BJ (cell line): ENCODE measurements around the gene SLC8A2. TPM values are rescaled to one million over a fixed set of nuclear protein-coding genes. Genes with fewer than 3 reads are reported as not detected.

ENCODE experiments used
- CTCF ChIA-PET: fragments of 350-600 bp; formaldehyde crosslinking; extraction: SDS; loops from one replicate; lab custom pipeline; 2021; ENCODE audit warnings: antibody characterized with exemption, inconsistent platforms; lab: Yijun Ruan, JAX
- POLR2A ChIA-PET: fragments of 300-600 bp; sonication (Branson Sonifier 250); formaldehyde crosslinking; extraction: SDS; loops from one replicate; lab custom pipeline; 2021; ENCODE audit warnings: antibody characterized with exemption; lab: Charles Lee
- DNase-seq: peaks from one replicate; pipeline ENCODE4 v3.0.0-alpha.2; 2011; ENCODE audit warnings: low read depth
- H3K27me3 ChIP-seq: 2 replicates; pipeline ENCODE4 v1.6.0; 2011; ENCODE audit warnings: low read length; ENCODE audit not compliant: control insufficient read depth, insufficient read depth
- H3K36me3 ChIP-seq: 2 replicates; pipeline ENCODE4 v1.5.1; 2011; ENCODE audit warnings: low read length; ENCODE audit not compliant: control insufficient read depth, insufficient read depth
- H3K4me3 ChIP-seq: 2 replicates; pipeline ENCODE4 v1.5.1; 2011; ENCODE audit warnings: low read depth, mild to moderate bottlenecking, control low read depth, low read length
- CTCF ChIP-seq: IDR thresholded peaks from 2 replicates; pipeline ENCODE4 v1.5.1; 2011; ENCODE audit warnings: low read depth, mild to moderate bottlenecking, control low read depth, inconsistent platforms, low read length, moderate library complexity; ENCODE audit not compliant: insufficient read depth
- polyA plus RNA-seq: library from polyadenylated mRNA; depleted of rRNA; stranded (reverse); fragments of >200 nt; gene quantifications from 2 replicates; pipeline ENCODE4 v1.2.3, GENCODE V29; 2011

The SLC8A2 gene
- polyA plus RNA-seq, 1 experiment = 0.02 TPM

DNA sequence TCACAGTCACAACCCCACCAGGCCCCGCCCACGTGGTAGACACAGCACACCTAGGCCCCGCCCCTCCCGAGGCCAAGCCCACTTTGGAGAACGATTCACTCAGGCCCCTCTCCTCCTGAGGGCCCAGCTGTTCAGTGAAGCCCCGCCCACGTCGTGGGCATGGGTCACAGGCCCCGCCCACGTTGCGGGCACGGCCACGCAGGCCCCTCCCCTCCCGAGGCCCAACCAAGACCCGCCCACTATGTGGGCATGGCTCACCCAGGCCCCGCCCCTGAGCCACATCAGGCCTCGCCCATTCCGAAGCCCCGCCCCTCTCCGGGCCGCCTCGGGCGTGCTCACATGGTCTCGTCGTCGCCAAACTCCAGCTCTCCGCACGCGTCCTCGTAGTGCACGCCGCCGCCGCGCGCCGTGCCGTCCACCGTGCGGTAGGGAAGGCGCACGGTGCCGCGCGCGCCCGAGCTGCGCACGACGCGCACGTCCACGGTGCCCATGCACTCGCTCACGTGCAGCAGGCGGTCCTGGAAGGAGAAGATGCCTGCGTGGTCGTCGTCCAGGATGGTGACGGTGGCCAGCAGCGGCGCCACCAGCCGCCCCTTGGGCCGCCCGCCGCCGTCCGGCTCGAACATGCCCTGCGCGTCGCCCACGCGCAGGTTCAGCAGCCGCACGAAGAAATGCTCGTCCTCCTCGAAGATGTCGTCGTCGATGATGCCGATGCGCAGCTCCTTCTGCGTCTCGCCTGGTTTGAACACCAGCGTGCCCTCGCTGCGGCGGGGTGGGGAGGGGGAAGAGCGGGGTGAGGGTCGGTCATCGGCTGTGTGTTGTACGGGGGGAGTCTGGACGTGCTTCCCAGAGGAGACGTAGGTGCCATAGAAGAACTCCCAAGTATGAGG lies 24.0 kb downstream of the SLC8A2 start:
- Histone ChIP-seq H3K36me3 (no peaks in the 10 kb centered on the region), H3K4me3 (no peak overlapping the region; the same call in 1 of the 2 replicates), H3K27me3 (peaks cover 48% of the 10 kb centered on the region)
- no peak for TF ChIP-seq CTCF
- DNase-seq = no peak
- POLR2A ChIA-PET = no interaction called here
- CTCF ChIA-PET = interaction anchor here (0.9 to 2.1 kb wide), 8 partner anchors 10 to 295 kb away, joined by 3 to 7 read pairs (median 3); partner anchors contain the start of gene KPTN

DNA sequence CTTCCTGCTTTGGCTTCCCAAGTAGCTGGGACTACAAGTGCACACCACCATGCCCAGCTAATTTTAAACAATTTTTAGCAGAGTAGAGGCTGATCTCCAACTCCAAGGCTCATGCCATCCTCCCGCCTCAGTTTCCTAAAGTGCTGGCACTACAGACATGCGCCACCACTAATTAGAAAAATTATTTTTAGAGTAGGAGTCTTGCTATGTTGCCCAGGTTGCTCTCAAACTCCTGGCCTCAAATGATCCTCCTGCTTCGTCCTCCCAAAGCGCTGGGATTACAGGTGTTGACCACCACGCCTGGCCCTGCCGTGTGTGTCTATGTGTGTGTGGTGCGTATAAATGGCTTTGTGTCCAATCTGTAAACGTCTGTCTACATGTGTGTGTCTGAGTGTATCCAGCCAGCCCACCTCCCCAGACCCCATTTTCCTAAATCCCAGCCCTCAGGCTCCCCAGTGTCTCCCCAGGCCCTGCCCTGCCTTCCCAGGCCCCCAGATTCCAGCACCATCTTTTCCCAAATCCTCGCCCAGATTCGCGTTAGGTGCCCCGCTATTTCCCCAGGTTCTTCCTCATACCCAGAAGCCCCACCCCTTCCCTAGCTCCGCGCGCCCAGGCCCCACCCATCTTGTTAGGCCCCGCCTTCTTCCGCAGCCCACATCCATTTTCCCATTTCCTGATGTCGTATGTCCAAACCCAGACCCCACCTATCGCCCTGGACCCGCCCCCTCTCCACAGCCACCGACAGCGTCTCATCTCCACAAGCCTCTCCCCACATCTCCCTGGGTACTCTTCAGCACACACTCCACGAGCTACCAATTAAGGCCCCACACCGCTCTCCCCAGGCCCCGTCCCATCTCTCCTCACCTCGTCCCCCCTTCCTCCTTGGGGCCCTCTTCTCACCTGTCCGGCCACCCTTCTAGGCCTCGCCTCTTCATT lies 24.9 kb downstream of the SLC8A2 start:
- Histone ChIP-seq H3K27me3 (peaks cover 50% of the 10 kb centered on the region), H3K4me3 (no peak overlapping the region), H3K36me3 (no peaks in the 10 kb centered on the region)
- ChIA-PET POLR2A (interaction anchor here (0.5 kb wide), 1 partner anchor 173 kb away, joined by 3 read pairs; no protein-coding TSS in a partner anchor), CTCF (interaction anchor here (0.9 to 2.1 kb wide), 6 partner anchors 9 to 296 kb away, joined by 3 to 8 read pairs (median 4); partner anchors contain the start of gene KPTN)
- DNase-seq = no peak
- TF ChIP-seq CTCF = no peak

- ChIA-PET POLR2A (no interaction called here), CTCF (interaction anchor here (1.7 kb wide), 1 partner anchor 261 kb away, joined by 8 read pairs; no protein-coding TSS in a partner anchor)
- no peaks in the 10 kb centered on the region for H3K36me3 ChIP-seq
- H3K4me3 ChIP-seq = no peak overlapping the region
- H3K27me3 ChIP-seq = peaks cover 50% of the 10 kb centered on the region
- TF ChIP-seq CTCF = no peak
- no peak for DNase-seq
These were observed 25.7 kb downstream of the SLC8A2 start for GRCh38 chr19:47445937-47446402.

- Histone ChIP-seq H3K4me3 (no peak overlapping the region), H3K36me3 (no peaks in the 10 kb centered on the region), H3K27me3 (peaks cover 49% of the 10 kb centered on the region)
- ChIA-PET POLR2A (no interaction called here), CTCF (interaction anchor here (1.5 to 1.7 kb wide), 2 partner anchors 38 to 262 kb away, joined by 4 to 8 read pairs; partner anchors contain the start of gene KPTN)
- no peak for TF ChIP-seq CTCF
- no peak for DNase-seq
These were observed 26.2 kb downstream of the SLC8A2 start for GRCh38 chr19:47445527-47445926.
